Measurements from ENCODE around the gene SND1.

SND1 gene

DNA sequence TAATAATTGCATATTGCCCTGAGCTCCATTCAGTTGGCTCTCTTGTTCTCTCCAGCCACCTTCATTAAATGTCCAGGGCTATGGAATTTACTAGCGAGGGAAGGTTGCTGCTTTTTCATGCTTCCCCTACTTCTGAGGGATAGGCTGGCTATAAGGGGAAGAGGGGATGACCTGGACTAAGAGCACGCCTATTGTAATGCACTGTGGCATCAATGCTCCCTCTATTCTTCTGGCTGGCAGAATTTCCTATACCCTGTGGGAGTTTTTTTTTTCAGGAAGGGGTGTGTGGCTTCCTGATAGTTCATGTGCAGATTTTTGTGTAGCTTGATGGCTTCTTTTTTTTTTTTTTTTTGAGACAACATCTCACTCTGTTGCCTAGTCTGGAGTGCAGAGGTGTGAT is 155.8 kb downstream of the SND1 start:
- no peak for DNase-seq

DNA sequence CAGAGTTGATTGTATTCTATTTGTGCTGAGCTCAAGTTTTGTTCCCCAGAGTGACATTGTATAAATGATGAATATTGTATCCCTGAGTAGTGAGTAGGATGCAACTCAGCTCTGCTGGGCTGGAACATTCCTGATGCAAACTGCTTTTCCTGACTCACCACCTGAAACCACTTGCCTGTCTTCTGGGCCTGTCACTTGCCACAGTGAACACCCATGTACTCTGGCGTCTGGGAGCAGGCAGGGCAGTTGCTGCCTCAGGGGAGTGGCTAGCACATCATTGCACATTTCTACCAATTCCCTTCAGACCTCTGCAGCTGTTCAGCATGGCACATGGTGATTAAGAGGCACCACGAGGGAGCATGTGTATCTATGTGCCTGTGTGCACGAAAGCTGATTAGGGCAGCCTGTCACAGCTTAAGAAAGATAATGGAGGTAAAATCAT is 157.3 kb downstream of the SND1 start:
- DNase-seq, result peak in 1 of 14 donors; percentile 7

DNA sequence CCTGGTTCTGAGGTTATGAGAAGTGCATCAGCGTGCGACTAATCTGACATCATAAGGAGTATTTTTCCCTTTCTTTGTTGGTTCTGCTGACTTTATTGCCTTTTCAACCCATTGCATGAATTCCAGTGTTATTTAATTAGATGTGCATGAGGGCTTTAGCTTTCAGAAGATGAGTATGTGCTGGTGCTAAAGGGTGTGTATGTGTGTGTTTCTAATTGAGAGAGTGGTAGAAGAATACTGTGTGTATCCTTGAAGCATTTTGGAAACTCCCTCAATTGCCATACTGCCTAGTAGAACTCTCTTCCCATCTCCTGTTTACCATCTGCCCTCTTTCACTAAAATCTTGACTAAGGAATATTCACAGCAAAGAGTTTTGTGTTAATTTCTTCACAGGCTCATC is 158.1 kb downstream of the SND1 start:
- no peak for DNase-seq

- no peak for DNase-seq
These were observed 159.0 kb downstream of the SND1 start for GRCh38 chr7:127810696-127811660.

- no peak for DNase-seq
These were observed 160.5 kb downstream of the SND1 start for GRCh38 chr7:127812540-127812939.

GRCh38 chr7:127813991-127814541 is 162.1 kb downstream of the SND1 start:
- DNase-seq, result no peak

DNA sequence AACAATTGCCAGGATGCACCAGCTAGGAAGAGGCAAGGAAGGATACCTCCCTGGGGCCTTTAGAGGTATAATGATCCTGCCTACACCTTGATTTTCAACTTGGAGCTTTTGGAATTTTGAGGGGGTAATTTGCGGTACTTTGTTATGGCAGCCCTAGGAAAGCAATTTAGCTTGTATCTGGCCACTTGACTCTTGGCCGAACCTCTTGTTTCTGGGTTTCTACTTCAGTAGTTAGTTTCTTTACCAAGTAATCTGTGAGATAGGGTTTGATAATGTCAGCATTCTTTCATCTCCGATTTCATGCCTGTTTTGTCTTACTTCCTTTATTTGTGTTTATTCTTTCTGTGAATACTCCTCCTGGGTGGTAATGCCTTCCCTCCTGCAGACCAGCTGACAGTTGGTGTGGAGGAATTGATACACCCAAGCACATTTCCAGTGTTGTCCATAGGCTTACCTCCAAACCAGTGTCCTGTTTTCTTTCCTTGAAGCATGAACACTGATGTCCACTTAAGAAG is 163.7 kb downstream of the SND1 start:
- no peak for DNase-seq

DNA sequence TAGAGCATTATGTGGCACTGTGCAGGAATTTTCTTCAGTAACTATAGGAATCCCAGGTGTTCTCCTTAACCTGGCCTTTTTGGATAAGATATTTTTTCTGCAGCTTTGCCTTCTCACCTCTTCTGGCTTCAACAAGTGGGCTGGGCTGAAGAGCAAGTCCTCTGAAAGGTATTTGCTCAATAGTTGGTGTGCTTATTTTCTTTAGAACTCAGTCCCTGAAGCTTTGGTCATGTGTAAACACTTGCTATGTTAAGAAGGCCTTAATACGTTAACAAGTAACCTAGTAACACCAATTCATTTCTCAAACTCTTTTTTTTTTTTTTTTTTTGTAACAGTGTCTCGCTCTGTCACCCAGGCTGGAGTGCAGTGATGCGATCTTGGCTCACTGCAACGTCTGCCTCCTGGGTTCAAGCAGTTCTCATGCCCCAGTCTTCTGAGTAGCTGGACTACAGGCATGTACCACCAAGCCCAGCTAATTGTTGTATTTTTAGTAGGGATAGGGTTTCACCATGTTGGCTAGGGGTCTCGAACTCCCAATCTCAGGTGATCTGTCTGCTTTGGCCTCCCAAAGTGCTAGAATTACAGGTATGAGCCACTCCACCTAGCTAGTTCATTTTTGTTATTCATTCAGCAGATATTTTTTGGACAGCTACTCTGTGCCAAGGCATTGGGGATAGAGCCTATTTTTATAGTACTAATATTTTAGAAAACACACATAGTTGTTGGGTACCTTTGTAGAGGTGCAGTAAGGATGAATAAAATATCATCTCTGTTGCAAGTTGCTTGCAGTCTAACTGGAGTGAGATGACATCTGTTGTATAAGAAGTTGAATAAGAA is 164.6 kb downstream of the SND1 start:
- no peak for DNase-seq

DNA sequence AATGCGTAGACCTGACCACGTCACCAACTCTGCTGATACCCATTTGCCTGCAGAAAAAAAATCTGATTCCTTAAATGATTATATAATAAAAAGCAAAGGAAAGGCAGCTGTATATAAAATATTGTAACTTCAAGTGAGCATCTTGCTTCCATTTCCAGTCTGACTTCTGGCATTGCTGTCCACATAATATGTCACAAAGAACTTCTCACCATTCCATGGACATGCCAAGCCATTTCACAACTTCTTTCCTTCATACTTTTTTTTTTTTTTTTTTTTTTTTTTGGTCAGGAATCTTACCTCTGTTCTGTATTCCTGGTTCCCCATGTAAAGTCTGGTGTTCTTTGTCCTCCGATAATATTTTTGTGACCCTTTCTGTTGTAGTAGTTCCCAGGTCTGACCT is 165.5 kb downstream of the SND1 start:
- no peak for DNase-seq

GRCh38 chr7:127818306-127818705 is 166.3 kb downstream of the SND1 start:
- no peak for DNase-seq

DNA sequence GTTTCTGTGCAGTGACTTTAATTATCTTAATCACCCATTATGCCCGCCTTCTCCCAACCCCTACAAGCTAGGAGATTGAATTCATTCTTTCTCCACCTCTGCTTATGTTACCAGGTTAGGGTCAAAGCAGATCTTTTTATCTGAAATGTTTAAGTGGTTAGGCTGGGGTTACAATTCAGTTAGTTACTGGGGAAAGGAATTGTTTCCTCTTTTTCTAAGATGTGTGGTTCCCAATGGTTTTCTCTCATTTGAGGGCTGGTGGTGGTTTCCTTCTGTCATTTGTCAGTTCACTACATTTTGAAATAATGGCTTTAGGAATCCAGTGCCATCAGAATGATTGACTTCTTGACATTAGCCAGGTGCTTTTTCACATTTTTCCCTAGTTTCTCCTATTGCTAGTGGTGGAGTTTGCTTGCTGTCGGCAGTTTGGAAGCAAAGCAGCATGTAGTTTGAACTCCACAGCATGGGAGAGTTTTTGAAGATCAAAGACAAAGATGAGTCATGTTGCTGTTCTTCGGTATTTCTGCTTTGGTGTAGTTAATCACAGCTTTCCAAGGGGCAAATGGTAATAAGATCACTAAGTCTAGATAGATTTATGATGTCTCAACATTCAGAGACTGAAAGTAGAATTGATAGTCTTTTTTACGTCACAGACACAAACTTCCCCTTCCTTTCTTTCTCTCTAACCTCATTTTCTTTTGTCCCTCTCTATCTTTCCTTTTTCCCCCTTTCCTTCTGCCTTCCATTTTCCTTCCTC is 168.2 kb downstream of the SND1 start:
- no peak for DNase-seq

DNA sequence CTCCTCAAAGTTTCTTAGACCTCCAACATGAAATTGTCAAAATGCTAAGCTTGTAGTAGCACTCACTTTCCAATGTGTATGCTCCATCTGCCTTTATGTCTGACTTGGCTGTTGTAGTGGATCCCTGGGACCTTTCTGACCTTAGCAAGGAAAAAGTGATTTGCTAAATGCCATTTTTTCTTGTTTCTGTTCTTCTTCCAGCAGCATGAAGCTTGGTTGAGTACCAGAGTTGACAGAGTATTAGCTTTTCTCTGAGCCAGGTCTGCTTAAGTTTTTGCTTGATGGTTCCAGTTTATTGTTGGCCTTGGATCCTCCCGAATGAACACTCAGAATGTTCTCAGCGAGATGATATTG is 168.7 kb downstream of the SND1 start:
- no peak for DNase-seq

DNA sequence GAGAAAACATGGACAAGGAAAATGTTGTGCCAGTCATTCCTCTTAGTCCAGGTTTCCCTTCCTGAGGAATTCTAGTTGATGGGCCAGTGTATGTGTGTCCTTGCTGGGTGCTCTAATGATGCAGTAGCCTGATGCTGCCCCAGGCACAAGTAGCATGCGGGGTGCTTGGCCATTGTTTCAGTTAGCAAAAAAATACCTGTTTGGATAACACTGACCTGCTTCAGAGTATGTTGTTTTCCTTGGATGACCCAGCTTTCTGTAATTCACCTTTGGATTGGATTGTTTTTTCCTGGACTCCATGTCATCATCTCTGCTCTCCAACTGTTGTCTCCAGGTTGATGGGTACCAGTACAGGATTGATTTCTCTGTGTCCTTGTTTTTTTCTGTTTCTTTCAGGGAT is 169.2 kb downstream of the SND1 start:
- peak in 1 of 14 donors; percentile 41 for DNase-seq

DNA sequence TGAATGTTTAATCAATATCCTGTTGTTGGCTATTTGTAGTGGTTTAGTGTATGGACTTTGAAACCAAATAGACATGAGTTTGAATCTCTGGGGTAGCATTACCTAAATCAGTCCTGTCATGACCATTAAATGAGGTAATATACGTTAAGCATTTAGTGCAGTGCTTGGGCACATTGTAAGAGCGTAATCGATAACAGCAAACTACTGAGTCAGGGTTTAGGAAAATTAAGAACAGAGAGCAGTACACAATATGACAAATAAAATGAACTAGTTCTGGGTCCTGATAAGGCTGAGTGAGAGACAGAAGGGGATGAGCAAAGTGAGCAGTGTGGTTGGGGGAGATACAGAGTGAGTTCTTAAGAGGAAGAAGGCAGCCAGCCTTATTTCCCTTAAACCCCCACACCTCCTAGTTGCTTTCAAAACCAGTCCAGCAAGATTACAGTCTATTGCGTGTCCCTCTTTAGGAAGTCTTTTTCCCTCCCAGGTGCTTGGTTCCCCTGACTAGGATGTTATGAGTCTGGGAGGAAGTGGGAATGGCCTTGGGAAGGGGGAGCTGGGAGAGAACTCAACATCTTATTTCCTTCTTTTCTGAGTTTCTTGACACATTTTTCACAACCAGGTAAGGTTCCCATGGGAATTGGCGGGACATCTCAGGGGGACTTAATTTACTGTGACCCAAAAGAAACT is 171.0 kb downstream of the SND1 start:
- DNase-seq, result no peak

- no peak for DNase-seq
These were observed 172.7 kb downstream of the SND1 start for GRCh38 chr7:127824682-127825081.

GRCh38 chr7:127828843-127829500 is 177.0 kb downstream of the SND1 start:
- DNase-seq, result no peak

- peak in 1 of 14 donors; percentile 93 for DNase-seq
These were observed 179.6 kb downstream of the SND1 start for GRCh38 chr7:127831318-127832219.

DNA sequence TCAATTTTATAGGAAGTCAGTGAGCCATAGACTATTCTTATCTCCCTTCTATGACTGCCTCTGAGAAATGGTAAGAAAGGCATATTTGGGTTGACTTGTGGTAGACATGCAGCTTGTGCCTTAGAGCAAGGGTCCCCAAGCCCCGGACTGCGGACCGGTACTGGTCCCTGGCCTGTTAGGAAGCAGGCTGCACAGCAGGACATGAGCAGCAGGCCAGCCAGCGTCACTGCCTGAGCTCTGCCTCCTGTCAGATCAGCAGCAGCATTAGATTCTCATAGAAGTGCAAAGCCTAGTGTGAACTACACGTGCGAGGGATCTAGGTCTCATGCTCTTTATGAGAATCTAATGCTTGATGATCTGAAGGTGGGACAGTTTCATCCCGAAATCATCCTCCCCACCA is 180.6 kb downstream of the SND1 start:
- peak in 1 of 14 donors; percentile 33 for DNase-seq

GRCh38 chr7:127833641-127834040 is 181.6 kb downstream of the SND1 start:
- no peak for DNase-seq

DNA sequence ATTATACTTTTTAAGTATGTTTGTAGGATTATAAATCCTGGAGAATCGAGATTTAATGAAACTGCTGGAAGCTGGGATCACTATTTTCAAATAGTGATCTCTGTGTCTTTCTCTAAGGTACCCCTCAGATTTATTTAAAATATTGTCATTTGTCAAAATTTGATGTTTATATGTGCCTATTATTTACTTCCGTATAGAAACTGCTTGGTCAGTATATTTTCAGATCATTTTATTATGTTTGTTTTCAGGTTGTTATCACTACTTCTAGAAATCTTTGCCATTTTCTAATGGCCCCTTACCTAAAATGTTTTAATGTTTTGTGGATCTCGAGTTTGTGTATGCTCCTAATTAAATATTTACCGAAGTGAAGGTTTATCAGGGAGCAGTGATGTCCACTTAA is 183.7 kb downstream of the SND1 start:
- DNase-seq, result no peak
